HG03280 (cell line): ENCODE results near the gene RMND5A.
"Not testable (repeated sequence)": the region's sequence is repeated elsewhere in the genome, so short reads cannot be mapped to it uniquely, and the experiment has no call there.

Source experiments
- ATAC-seq: cut with Tn5 transposase; IDR thresholded peaks from one replicate; pipeline ENCODE4 v1.9.1; 2021; ENCODE audit warnings: mild to moderate bottlenecking, moderate library complexity; ENCODE audit not compliant: unreplicated experiment

RMND5A gene

DNA sequence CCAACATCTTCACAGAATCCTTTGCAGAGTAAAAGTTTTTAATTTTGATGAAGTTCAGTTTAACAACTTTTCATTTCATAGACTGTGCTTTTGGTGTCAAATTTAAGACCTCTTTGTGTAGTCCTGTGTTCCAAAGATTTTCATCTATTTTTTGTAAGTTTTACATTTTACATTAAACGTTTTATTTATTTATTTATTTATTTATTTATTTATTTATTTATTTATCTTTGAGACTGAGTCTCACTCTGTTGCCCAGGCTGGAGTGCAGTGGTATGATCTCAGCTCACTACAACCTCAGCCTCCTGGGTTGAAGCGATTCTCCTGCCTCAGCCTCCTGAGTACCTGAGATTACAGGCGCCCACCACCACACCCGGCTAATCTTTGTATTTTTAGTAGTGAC lies 12.0 kb upstream of the RMND5A start:
- not testable (repeated sequence) for ATAC-seq

DNA sequence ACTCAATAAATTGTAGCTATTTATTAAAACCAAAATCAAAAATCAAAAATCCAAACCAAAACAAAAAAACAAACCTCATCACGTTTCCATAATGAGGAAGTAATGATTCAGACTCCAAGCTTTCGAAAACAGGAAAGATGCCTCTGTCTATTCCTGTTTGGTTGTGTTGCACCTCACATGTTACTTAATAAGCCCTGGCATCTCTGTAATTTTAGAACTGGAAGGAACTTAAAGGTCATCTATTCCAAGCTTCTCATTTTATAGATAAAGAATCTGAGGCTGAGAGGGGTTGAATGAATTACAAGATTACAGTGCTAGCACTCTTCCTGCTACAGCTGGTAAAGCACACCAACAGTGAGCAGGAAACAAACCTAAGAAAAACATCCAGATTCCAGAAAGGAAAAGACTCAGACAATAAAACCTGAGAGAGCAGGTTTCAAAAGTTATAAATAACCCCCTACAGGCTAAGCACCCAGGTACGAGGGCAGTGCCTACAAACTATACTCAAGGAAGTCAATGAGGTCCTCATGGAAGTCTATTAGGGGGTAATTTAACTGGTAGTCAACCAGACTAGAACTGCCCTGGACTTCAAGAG lies 5.4 kb upstream of the RMND5A start:
- not testable (repeated sequence) for ATAC-seq

DNA sequence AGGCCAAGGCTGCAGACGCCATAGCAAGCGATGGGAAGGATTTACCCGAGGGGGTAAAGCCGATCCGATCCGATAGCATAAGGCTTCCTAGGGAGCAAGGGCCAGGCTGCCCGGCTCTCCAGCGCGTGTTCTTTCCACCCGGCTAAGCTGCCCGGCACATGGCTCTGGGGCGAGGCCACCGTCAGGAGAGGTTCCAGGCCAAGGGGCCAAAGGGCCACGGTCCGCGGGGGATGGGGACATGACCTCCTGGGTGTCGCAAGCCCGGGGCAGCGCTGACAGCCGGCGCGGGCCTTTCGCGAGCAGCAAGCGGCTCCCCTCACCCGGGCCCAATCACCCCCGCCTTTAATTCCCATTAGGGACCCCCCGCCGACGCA lies 841 bp upstream of the RMND5A start:
- not testable (repeated sequence) for ATAC-seq

DNA sequence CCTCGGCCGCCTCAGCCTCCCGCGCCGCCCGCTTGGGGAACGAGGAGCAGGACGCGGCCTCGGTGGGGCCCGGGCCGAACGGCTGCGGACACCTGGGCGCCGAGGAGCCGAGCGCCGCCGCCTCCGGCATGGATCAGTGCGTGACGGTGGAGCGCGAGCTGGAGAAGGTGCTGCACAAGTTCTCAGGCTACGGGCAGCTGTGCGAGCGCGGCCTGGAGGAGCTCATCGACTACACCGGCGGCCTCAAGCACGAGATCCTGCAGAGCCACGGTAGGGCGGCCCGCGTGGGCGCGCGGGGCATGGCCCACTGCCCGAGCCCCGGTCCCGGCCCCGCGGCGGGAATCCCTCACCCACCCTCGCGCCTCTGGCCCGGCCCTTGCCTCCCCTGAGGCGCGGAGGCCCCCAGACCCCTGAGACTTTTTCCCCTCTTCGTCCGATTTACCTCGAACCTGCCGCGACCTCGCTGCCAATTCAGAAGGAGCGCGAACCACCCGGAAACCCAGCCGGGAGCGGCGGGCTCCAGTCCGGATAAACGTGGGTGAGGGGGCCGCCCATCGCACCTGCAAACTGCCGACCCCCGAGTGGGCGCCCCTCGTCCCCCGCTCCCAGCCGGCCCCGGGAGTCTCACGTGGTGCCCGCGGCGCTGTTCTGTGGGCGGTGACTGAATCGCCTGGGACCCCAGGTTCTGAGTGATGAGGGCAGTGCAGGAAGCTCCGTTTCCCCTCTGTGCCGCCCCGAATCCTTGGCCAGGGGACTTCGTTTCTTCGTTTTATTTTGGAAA lies 639 bp downstream of the RMND5A start:
- ATAC-seq, result peak; percentile 24

DNA sequence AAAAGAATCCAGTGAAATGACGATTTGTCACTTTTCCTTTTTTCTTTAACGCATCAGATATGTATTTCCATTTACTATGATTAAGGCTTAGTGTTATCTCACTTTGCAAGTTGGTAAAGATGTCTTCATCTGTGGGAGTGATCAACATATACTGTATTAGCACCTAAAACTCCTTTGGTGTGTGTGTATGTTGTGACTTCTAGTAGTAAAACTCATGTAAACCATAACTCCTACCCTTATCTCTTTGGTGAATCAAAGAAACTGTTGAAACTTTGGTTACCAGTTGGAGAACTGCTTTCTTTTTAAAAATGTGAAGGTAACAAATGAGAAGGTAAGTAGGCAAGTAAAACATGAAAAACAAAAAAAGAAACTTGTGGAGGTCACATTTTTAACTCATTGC lies 5.6 kb downstream of the RMND5A start:
- ATAC-seq, result not testable (repeated sequence)

DNA sequence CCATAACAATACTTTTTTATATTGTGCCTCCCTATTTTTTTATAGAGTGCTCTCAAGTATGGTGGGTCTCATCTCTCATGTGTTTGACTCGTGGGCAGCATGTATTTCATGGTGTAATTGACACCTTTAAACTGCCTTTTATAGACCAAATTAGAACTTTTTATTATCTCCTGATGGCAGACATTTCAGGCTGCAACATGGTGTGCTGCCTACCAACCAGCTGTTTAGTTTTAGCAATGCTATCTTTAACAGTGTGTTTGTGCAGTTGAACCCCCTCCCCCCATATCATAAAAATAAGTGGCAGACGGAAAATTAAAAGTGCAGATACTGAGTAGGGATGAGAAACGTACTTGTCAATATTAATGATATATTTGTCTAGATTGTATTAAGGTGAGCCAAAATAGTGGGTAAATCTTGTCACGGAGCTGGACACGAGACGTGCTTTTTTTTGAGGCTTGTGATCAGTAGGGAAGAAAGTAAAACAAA lies 12.0 kb downstream of the RMND5A start:
- not testable (repeated sequence) for ATAC-seq

DNA sequence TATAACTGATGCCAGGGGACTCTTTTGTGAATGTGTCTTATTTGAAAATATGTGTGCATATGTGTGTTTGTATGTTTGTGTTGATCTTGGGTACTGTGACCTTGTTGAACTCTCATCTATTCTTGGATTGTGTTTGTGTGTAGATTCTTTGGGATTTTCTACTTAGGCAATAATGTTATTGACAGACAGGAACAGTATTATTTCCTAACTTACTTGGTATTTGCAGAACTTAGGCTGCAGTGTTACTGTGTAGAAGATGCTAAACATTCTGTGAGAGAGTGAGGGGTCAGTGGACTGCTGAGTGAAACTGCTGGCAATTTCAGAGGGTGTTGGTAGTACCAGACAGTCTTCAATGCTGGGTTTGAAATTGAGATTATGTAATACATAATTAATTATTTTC lies 12.7 kb downstream of the RMND5A start:
- ATAC-seq, result not testable (repeated sequence)

DNA sequence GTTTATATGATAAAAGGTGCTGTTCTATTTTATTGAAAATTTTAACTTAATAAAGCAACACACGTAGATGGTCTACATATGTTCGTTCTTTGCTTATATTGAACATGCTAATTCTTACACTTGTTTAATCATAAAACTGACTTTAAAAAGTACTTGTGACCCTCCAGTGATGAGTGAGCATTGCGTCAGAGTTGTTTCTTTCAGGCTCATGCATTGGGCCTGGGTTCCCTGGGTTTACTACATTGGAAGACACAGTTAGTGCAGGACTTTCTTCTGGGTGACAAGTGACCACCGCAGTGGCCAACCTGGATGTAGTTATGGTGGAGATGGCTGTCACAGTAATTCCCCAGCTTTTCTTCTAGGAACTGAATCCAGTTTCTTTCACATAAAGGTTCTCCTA lies 13.4 kb downstream of the RMND5A start:
- ATAC-seq, result not testable (repeated sequence)

DNA sequence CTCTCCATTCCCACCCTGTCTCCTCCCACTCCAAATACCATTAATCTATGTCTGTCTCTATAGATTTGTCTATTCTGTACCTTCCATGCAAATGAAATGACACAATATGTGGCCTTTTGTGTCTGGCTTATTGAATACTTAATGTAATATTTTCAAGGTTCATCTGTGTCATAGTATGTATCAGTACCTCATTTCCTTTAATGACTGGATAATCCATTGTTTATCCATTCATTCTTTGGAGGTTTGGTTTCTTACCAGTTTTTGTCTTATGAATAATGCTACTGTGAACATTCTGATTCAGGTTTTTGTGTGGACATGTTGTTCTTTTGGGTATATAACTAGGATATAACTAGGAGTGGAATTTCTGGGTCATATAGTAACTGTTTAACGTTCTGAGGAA lies 14.8 kb downstream of the RMND5A start:
- not testable (repeated sequence) for ATAC-seq

DNA sequence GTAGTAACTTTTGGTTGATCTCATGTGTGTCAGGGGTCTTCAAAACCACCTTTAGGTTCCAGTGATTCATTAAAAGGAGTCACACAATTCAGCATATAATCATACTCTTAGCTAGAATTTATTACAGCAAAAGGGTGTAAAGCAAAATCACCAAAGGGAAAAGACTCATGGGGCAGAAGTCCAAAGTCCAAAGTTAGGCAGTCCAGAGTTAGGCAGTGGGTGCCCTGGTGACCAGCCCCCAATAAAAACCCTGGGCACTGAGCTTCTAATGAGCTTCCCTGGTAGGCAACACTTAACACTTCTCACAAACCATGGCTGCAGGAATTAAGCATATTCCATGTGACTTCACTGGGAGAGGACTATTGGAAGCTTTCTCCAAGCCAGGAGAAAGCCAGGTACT lies 19.4 kb downstream of the RMND5A start:
- not testable (repeated sequence) for ATAC-seq

DNA sequence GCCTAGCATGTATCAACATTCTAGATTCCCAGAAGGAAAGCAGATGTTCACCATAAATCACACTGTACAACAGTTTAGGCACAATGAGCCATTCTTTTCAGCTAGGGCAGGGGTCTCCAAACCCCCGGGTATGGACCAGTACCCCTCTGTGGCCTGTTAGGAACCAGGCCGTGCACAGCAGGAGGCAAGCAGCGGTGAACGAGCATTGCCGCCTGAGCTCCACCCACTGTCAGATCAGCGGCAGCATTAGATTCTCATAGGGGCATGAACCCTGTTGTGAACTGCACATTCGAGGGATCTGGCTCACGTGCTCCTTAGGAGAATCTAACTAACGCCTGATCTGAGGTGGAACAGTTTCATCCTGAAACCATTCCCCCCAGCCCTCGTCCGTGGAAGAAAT lies 19.8 kb downstream of the RMND5A start:
- ATAC-seq, result not testable (repeated sequence)

DNA sequence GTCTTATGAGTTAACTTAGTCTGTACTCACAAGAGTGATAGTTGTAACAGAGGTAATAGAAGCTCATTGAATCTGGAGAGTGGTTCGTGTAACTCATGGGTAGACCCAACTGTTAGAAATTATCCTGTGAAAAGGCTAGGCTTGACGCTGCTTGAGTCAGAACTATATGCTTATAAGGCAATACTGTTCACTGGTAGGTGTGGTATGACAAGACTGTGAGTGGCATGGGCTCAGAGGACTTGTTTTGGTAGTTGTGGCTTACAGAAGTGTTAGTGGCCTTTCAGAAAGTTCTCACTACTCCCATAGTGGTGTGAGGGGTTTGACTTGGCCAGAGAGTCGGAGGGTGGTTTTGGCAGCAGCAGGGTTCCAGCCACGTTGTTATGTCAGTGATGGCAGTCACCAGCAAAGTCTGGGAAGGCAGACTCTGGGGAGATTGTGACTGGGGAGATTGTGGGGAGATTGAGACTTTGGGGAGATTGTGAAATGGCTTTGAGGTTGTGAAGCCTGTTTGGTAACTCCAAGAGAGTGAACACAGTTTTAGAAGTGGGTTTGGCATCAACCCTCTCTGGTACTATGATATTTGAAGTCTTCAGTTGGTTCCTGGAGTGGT lies 21.9 kb downstream of the RMND5A start:
- ATAC-seq, result not testable (repeated sequence)

DNA sequence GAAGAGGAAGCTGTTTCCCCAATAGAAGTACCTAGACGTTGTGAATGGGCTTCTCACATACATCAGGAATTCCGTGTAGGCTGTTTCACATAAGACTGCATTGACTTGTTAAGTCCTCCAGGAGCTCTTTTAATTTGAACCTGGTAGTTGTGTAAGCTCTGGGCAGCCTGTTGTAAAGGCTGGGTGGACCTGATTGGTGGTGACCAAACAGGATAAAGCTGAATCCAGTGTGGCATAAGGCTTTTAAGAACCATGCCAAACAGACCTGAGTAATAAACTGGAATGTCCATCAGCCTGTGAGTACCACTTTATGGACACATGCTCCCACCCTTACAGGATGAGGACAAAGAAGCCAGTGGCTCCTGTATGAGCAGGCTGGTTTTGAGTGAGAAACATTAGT lies 24.1 kb downstream of the RMND5A start:
- no peak for ATAC-seq

DNA sequence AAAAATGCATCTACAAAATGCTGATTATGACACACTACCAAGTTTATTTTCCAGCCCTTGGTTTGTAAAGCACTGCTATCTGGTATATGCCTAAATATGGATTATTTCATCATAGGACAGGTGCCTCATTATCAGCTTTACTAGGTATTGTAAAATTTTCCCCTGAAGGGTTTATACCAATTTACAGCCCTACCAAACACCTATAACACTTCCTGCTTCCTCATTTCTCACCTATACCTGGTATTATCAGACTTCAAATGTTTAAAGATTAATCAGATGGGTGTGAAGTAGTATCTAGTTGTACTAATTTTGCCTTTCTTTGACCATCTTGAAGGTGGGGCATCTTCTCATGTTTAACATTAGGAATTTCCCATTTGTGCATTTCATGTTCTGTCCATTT lies 26.8 kb downstream of the RMND5A start:
- no peak for ATAC-seq

DNA sequence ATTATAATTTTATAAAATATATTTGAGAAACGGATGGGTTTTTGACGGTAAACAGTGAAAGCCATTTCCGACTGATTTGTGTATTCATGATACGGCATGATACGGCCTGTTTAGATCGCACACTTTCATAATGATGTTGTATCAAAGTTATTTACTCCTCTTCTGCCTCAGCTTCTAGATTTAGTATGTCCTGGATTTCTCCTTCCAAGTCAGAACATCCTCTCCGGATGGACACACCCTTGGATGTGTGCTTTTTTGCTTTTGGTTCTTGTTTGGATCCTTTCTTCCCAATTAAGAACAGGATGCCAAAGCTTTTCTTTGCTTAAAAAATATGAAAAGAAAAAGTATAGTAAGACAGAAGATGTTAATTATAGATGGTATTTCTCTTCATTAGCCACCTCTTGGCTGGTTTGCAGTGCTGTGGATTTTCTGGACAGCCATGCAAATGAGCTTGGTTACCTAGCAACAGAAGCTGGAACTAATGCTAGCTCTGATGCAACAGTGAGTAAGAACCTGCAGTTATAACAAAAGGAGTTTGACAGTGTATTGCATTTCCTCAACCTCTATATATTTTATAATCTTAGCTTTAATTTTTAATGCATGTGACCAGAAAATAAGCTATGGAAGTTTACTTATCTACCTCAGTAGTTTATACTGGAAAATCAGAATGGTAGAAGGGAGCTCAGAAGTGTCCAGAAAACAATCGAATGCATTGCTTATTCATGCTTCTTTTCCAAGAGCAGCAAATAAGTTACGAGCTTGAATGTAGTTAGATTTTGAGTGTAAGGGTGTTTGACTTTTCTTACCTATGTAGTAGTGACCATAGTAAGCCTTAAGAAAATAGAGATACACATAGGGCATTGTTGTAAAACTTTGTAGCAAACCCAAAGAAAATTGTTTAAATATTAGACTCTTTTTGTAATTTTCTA lies 27.9 kb downstream of the RMND5A start:
- peak; percentile 69 for ATAC-seq

DNA sequence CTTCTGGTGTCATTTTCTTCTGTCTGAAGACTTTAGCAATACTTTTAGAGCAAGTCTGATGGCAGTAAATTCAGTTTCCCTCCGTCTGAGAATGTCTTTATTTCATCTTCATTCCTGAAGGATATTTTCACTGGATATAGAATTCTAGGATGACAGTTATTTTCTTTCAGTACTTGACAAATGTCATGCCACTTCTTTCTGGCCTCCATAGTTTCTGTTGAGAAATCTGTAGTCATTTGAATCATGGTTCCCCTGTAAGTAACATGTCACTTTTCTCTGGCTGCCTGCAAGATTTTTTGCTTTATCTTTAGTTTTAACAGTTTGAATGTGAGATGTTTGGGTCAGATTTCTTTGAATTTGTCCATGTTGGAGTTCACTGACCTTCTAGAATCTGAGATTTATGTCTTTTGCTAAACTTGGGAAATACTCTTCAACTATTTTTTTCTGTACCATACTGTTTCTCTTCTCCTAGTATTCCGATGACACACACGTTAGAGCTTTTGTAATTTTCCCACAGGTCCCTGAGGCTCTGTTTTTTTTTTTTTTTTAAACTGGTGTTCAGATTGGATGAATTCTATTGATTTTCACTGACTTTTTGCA lies 30.2 kb downstream of the RMND5A start:
- no peak for ATAC-seq

DNA sequence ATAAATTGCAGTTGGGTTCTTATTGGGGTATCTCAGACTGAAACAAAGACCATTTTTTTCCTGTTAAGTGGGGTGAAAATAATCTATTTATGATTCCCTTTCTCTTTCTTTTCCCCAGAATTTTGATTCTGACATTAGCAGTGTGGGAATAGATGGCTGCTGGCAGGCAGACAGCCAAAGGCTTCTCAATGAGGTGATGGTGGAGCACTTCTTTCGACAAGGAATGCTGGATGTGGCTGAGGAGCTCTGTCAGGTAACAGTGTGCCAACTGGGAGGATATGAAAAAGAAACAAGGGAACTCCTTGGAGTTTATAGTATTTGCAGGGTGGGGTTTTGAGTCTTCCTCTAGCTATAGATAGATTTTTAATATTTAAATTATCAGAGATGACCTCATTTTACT lies 31.7 kb downstream of the RMND5A start:
- no peak for ATAC-seq

DNA sequence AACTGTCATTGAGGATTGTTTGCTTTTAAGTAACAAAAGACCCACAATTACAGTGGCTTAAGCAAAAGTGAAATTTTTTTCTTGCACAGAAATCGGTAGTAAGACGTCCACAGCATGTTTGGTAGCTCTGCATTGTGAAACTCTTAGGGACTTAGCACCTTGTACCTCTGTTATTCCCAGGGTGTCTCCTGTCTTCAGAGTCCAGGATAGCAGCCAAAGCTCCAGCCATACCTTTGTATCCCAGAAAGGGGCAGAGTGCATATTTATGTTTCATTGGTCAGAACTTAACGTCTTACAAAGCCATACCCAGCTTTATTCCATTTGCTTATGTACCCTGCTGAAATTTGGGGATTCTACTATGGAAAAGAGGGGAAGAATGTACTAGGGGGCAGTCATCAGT lies 32.8 kb downstream of the RMND5A start:
- no peak for ATAC-seq

DNA sequence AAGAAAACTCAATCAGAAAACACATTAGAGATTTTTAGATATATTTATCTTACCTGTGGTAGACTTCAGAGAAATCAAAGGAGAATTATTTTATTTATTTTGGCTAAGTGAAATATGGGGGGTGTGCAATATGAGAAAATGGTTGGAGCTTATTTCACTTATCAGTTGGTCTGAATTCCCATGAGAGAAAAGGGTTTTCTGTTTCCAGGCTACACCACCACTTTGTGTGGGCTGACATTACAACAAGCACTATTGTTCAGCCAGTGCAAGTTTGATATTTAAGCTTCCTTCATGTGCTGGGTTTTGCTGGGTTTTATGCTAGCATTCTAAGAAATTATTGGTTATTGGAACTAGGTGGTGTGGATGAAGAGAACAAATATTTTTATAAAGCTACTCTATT lies 33.5 kb downstream of the RMND5A start:
- ATAC-seq, result no peak

DNA sequence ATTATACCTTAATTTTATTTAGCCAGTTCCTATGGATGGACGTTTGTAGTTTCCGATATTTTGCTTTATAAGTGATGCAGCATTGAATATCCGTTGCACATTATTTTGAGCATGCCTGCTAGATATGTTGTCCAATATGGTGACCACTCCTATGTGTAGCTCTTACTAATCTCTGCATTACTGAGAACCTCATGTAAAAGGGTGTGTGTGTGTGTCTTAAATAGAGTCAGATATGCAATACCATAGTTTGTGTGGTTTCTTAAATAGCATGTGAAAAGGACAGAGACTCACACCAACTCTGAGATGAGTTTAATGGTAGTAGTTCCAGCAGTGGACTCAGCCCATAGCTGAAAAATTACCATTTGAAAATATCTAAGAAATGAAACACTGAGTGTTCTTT lies 38.3 kb downstream of the RMND5A start:
- no peak for ATAC-seq

DNA sequence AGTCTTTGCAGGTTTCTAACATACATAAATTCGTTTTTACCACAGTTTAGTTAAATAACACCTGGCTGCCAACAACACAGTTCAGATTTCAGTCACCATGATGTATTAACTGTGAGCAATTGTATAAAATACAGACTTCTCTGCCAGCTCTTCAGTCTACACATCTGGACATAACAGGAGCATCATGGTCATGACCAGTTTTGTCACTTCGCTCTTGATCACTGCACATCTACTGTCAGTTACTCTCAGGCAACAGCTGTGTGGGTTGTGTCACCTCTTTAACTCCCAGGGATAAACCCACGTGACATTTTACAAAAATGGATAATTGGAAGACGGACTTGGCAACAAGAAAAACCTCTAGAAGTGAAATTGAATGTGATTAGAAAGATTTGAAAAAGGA lies 40.3 kb downstream of the RMND5A start:
- no peak for ATAC-seq
